Stimulated activated CD4-positive, alpha-beta T cell treated with anti-CD3 and anti-CD28 coated beads, Interleukin-4, amount 100 ng/mL, for 4 hours (primary cell): ENCODE measurements around the gene INF2.
"Not testable (repeated sequence)": the region's sequence is repeated elsewhere in the genome, so short reads cannot be mapped to it uniquely, and the experiment has no call there.

ENCODE experiments used
- DNase-seq, 2 experiments: peaks; one replicate each; pipeline ENCODE4 v3.0.0-alpha.2; 2020

INF2 gene

DNA sequence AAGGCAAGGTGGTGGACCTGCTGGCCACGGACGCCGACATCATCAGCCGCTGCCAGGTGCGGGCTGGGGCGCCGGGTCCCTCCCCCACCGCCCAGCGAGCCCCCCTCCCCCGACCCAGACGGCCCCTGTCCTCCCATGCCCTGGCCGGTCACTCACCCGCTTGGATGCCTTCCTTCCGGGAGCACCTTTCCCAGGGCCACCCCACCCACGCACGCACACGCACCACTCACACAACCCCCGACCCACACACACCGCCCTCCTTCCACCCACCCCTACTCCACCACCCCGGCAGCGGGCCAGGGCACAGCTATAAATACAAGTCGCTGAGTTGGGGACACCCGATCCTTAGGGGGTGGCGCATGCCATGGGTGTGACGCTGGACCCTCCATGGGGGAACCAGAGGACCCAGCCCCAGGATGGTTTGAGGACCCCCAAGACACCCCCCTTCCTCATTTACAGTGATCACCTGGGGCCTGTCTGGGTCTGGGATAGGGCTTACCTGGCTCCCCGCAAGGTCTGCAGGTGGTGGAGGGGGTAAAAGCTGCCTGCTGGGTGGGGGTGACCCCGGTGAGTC, 35.1 kb downstream of the INF2 start:
- DNase-seq, result peak in 1 of 2 experiments; percentile 37

DNA sequence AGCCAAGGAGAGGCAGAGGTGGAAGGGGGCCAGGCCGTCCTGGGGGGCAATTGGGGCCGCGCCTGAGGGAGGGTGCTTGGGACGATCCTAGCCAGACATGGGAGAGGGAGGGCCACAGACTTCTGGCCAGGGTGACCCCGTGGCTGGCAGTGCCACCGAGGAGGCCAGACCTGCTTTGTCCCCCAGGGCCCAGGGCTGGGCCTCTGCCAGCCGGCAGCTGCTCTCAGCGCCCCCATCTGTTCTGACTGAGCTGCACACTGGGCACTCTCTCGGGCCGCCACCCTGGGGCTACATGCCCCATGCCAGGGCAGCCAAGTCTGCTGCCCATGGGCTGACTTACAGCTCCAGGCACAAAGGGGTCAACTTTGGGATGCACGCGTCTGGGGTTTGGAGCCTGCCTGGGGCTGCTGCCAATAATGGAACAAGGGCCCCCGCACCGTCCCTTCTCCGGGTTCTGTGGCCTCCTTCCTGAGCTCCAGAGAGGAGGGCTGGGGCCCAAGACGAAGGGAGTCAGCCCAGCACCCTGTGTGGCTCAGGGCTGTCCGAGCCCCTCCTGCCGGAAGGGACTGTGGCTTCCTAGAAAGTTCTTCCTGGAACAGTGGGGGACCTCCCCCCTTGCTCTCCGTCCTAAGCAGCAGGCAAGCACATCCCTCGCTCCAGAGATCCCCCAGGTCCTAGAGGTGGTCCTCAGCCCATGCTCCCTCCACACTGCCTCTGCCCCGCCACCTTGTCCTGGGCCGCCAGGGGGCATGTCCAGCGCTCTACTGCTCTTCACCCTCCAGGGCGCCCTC, 35.8 kb downstream of the INF2 start:
- DNase-seq, result no peak

DNA sequence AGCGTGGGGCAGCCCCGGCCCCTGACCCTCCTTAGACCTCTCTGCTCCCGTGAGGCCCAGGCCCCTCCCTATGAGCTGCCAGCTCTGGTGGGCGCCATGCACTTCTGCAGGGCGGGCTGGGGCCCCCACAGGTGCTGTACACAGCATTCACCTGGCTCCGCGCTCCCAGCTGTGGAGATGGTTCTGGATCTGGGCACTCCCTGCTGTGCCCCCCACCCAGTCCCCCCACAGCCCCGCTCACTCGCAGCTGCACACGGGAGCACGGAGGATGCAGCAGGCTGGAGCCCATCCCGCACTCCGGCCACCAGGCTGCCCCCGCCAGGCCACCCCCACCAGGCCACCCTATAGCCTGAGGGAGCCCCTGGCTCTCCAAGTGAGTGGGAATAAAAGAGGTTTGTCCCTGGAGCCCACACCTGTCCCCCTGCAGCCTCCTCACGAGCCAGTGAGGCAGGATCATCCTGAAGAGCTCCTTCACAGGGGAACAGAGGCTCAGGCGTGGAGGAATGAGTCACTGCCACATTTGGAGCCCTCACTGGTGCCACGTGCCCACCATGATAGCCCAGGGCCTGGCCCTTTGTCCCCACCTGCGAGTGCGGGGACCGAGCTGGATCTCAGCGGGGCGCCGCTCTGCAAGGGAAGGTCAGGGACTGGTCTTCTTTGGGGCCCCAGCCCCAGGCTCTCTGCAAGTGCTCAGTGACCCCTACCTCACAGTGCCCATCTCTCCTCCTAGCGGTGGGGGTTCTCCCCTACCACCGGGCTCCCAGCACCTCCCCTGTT, 36.5 kb downstream of the INF2 start:
- DNase-seq, result no peak

DNA sequence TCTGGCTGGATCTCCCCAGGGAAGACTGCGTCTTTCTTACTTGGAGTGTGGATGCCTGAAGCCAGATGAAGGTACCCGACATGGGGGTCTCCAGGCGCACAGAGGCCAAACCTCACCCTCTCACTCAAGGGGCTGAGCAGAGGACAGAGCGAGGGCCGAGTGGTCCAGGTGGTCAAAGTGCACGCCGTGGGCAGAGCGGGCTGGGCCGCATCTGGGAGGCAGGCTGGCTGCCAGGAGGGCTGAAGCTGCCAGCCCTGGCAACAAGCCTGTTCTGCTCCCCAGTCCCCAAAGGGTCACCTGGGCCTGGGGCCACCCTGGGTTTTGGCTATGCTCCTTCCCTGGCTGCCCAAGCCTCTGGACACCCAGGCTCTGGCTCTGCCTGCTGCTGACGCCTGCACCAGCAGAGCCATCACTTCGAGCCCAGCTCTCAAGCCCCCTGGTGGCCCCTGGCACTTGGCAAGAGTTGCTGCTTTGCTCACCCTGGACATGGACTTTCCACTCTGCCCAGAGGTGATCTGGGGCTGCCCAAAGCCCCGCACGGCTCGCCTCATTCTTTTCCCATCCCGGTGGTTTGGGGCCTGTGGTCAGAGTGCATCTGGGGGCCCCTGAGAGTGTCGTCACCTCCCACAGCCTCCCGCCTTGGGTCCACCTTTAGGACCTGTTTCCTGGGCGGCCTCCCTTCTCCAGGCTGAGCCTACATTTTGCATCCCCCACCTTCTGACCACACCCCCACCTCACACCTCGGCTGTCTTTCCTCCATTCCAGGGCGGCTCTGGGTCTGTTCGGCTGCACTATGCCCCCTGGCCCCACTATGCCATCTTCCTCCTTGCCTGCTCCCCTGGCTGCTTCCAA, 37.4 kb downstream of the INF2 start:
- no peak for DNase-seq

DNA sequence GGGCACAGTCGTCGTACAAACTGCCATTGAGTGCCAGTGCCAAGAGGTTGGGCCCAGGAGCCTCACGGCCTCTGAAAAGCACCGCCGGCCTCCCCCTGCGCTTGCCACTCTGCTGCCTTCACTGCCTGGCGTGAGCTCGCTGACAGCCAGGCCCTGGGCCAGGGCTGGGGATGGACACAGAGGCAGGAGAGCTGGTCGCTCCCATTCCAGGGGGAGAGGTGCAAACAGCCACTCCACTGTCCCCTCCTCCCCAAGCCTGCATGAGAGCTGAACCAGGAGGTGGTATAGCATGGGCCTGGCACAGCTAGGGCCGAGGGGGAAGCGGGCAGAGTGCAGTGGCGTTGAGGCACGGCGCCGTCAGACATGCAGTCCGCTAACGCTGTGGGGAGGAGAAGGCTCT, 39.2 kb downstream of the INF2 start:
- no peak for DNase-seq

DNA sequence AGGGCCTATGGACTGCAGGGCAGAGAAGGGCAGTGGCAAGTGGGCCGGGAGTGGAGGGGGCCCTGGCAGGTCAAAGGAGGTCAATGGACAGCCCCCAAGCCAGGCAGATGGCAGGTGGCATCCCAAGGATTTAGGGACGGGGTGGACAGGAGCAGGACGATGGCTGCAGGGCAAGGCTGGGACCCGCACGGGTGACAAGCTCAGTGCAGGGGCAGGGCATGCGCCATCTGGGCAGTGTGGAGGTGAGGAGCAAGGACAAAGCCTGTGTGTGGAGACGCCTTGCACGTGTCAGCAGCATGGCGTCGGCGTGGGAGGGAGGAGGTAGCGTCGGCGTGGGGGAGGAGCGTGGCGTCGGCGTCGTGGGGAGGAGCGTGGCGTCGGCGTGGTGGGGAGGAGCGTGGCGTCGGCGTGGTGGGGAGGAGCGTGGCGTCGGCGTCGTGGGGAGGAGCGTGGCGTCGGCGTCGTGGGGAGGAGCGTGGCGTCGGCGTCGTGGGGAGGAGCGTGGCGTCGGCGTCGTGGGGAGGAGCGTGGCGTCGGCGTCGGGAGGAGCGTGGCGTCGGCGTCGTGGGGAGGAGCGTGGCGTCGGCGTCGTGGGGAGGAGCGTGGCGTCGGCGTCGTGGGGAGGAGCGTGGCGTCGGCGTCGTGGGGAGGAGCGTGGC, 39.9 kb downstream of the INF2 start:
- DNase-seq, result not testable (repeated sequence)

DNA sequence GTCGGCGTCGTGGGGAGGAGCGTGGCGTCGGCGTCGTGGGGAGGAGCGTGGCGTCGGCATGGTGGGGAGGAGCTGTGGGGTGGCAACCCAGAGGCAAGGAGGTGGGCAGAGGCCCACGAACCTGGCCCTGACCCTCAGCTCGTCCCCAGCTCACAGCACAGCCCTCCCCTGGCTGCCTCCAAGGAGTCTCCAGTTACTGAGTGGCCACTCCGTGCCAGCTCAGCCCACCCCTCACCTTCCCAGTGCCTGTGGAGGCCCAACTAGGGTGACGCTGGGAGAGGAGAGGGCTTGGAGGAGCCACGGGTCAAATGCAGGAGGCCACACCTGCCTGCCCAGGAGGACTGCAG, 40.4 kb downstream of the INF2 start:
- DNase-seq, result no peak

DNA sequence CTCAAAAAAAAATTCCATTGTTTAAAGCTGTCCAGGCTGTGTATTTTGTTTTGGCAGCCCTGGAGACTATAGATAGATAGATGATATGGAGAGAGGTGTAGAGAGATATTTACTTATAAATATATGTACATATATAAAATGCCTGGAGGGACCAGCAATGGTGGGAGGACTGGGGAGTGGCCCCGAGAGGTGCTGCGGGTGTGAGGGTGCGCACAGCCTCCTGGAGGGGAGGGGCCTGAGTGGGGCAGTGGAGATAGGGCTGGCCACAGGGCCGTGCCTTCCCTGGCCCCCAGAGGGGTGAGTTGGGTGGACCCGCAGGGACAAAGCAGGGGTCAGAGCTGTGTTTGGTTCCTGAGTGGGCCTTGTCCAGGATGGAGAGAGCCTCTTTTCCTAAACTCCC, 41.1 kb downstream of the INF2 start:
- no peak for DNase-seq

DNA sequence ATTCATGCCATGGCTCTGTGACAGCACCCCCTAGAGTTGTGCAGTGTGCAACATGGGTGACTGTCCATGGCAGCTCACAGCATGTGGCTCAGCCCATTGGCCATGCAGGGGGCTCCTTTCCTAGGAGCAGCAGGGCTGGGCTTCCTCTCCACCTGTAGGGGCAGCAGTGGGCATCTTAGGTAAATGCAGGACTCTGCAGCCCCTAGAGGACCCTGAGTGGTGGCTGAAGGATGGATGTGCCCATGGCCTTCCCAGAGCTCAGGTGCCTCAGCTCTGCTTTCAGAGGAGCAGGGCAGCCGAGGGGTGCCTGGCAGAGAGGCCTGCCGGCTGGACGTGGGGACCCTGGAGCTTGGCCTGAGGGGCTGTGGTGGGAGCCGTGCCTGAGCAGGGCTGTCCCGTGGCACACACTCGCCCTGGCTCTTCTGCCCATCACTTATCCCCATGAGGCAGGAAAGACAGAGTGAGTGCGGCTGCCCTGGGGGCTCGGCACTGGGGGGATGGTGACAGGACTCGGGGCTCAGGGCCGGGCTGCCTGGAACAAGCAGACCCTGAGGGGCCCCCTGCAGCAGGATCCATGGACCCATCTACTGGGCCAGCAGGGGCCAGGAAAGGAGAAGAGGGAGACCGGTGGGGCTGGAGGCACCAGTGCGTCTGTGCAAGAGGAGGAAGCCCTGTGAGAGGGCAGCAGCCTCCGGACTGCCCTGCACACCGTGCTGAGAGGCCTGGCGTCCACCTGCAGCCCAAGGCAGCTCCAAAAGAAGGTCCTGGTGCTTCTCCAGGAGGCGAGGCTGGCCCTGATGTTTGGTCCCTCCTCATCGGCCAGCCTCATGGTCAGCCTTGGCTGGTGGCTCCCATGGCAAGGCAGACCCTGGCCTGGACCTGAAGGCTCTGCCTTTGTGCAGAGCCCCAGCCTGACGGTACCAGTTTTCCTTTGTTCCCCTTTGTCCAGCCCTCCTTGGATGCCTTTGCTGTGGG, 42.2 kb downstream of the INF2 start:
- no peak for DNase-seq

DNA sequence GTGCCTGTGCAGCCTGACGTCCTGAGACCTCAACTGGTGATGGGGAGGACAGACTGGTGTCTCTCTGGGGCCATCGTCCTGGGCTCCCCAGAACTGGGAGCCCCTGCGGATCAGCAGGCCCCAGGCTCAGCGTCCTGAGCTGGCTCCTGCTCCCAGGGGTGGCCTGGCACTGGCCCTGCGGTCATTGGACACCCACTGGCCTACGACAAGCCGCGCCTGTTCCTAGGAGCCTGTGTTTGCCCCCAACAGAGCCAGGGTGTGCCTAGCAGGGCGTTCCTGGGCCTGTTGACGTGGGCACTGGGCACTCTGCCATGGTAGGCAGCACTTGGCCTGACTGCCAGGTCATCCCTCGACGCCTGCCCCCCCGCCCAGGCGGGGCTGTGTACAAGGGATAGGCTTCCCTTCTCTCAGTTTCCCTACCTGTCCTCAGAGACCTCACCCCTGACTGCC, 43.0 kb downstream of the INF2 start:
- DNase-seq, result no peak

DNA sequence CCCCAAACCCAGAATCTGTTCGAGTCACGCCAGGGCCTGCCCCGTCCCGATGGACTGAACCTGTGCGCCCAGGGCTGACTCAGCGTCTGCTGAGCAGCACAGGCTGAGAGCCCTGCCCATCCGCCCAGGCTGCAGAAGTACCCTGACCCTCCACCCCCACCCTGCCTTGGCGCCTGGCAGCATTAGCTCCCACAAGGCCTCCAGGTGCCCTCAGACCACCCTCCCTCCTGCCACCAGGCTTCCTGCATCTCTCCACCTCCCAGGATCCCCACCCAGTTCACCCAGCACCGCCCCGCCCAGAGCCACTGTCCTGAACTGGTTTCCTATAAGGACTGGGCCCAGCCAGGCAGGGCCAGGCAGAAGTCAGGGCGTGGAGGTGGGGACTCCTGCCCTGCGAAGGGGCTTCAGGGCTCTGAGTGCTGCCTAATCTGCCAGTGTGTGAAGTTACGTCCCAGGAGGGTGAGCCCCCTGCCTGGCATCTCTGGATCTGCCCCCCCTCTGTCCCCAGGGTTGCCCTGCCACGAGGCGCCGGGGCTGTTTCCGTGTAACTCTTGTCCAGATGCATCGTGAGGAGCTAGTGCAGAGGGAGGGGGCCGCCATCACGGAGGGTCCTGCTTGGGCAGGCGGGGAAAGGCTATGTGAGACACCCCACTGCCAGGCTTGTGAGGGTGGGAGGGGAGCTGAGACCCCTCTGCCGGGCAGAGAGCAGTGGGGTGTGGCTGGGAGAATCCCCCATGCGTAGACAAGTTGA, 43.7 kb downstream of the INF2 start:
- no peak for DNase-seq

DNA sequence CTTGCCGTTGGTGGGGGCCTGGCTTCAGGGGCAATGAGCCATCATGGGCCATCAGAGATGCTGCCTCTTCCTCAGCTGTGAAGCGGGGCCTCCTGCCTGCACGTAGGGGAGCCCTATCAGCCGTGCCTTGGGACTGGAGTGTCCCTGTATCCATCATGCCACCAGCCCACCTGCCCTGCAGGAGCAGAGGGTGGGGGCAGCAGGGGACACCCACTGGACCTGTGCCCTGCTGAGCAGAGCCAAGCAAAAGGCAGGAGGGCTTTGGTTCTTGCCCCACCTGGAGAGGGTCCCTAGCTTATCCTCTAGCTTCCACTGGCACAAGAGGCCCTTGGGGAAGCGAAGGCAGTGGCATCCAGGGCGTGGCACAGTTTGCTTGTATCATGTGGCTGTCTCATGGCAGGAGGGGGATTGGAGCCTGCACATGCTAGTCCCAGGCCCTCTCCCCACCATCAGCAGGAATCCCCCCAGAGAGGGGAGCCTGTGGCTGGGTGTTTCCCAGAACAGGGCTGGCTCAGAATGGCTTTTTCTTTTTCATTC, 44.7 kb downstream of the INF2 start:
- no peak for DNase-seq

DNA sequence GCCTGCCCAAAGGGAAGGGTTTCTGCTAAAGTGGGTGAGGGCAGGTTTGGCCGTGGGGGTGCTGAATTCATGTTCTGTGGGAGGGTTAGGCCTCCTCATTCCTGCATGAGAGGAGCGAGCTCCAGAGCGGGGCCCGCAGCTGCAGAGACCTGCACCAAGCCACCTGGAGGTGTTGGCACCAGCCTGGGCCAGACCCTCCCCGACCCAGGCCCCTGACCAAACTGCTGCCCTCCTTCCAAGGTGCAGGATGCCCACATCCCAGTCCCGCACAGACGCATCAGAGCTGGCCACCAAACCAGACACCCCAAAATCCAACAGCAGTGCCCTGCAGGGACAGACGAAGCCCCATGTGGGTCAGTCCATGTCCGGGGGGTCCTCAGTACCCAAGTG, 45.2 kb downstream of the INF2 start:
- no peak for DNase-seq

DNA sequence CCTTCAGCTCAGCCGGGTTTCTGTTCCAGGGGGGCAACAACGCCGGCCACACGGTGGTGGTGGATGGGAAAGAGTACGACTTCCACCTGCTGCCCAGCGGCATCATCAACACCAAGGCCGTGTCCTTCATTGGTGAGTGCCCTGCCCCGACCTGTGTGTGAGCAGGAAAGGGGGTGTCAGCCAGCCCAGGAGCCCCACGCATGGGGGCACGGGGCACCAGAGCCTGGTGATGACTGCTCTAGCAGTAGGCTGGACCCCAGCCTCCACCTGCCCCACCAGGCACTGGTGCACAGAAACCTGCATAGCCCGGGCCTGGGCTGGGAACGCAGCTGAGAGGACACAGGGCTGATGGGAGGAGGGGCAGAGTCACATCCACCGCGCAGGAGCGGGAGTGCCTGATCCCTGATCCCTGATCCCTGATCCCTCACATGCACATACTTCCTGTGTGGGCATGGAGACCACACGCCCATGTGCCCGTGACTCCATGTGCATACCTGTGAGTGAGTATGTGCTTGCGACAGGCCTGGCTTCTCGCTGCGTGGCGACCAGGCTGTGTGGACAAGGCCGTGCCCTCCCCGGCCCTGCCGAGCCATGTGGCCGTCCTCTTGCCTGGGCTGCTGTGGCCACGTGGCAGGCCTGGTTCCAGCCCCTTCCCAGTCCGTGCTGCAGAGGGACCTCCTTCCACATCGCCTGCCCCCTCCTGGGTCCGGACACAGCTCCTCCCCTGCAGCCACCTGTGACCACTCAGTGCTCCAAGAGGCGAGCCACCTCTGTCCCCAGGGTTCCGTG, 45.8 kb downstream of the INF2 start:
- no peak for DNase-seq

DNA sequence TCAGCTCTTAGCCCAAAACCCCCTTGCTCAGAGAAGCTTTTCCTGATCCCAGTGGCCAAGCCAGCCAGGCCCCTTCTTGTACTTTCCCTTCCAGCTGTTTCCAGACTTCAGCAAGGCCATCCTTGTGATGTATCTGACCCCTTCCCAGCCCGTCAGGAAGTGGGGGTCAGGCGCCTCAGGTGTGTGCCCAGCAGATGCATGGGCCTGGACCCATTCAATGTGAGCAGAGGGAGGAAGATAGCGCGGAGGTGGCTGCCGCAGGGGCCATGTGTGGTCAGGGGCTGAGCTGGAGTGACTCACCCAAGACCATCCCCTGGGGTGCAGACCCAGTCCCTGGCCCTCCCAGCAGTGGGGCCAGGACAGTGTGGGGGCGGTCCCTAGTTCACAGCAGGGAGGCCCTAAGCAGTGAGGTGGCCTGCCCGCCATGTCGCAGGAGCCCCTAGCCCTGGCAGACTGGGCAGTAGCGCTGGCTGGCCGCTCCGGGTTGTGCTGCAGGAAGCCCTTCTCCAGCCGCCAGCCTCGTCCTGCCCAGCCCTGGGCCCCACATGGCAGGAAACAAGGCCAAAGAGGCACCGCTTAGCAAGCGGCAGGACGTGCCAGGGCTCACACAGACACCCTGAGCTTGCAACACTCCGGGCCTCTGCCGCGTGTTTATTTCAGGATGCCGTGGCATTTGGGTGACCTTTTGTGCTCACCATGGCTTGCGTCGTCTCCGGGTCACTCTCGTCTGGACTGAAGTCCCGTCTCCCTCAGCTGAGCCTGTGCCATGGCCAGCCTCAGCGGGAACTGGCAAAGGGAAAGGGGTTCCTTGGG, 46.6 kb downstream of the INF2 start:
- DNase-seq, result no peak

DNA sequence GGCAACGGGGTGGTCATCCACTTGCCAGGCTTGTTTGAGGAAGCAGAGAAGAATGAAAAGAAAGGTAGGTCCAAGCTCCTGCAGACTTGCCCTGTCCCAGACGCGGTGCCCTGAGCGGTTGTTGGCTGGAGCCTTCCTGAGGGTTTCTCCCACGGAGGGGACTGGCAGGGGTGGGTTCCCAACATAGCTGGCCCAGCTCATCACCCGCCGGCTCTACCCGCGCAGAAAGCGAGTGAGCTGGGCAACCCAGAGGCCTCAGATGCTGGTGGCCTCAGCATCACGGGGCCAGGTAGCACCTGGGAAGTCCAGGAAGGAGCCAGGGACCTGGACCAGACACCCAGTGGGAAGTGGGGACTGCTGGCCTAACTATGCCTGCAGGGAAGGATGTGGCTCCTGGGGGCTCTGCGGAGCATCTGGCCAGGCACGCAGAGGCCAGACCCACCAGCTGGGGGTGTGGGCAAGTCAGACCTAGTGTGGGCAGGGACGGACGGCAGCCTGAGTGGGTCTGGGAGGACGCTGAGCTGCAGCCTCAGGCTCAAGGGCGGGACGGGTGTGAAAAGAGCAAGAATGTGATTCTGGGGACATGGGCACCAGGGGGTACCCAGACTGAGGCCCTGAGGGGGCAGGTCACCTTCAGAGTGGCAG, 49.1 kb downstream of the INF2 start:
- DNase-seq, result no peak

DNA sequence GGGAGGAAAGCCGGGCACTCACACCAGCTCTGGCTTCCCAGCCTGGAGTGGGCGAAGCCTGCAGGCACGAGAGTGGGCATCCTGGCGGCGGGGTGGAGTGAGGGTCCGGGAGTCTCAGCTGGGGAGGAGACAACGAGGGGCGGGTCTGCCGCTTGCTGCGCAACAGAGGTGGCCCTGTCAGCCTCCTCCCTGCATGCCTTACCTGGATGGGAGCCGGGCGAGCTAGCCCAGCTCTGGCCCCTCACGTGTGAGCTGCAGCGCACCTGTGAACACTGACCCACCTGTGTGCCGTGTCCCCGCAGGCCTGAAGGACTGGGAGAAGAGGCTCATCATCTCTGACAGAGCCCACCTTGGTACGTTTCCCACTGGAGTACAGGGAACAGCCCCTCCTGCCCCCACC, 49.6 kb downstream of the INF2 start:
- no peak for DNase-seq
